A673 (cell line): Measurements from ENCODE around the gene SEMA3E.

ENCODE experiments used
- CTCF ChIP-seq: fragments of 300-800, 200-600 bp; sonication (generic); conservative IDR thresholded peaks from 2 replicates; pipeline ENCODE4 v1.5.1; 2017; ENCODE audit warnings: low read depth, mild to moderate bottlenecking, antibody characterized with exemption, low read length, moderate library complexity, mixed read lengths
- EZH2 ChIP-seq: fragments of 200-600 bp; sonication (generic); IDR thresholded peaks from 2 replicates; pipeline ENCODE4 v1.6.1; 2017; ENCODE audit warnings: borderline replicate concordance, low read depth, mild to moderate bottlenecking, mixed read lengths, antibody characterized with exemption, low read length; ENCODE audit not compliant: poor library complexity, severe bottlenecking

GRCh38 chr7:83697804-83698530 is 49.0 kb upstream of the SEMA3E start:
- TF ChIP-seq CTCF (no peak), EZH2 (no peak)
